Activated naive CD8-positive, alpha-beta T cell treated with anti-CD3 and anti-CD28 coated beads, Interleukin-2, amount 50 U/mL, for 24 hours (primary cell): ENCODE data around the gene LCE3A.
"Not testable (repeated sequence)": the region's sequence is repeated elsewhere in the genome, so short reads cannot be mapped to it uniquely, and the experiment has no call there.

ENCODE experiments used
- ATAC-seq: fragments of 150-1000 bp; cut with Tn5 transposase; one replicate; pipeline ENCODE4 v1.10.0; 2021
- DNase-seq: peaks from one replicate; pipeline ENCODE4 v3.0.0; 2021
- H3K27ac Mint-ChIP-seq: one replicate; pipeline ENCODE4 v1.8.0; 2021; ENCODE audit warnings: mild to moderate bottlenecking, mixed read lengths
- H3K27me3 Mint-ChIP-seq: one replicate; pipeline ENCODE4 v1.8.0; 2021; ENCODE audit warnings: mixed read lengths
- H3K36me3 Mint-ChIP-seq: one replicate; pipeline ENCODE4 v1.8.0; 2021; ENCODE audit warnings: low read depth, mixed read lengths
- H3K4me1 Mint-ChIP-seq: one replicate; pipeline ENCODE4 v1.8.0; 2021; ENCODE audit warnings: mixed read lengths
- H3K4me3 Mint-ChIP-seq: one replicate; pipeline ENCODE4 v1.8.0; 2021; ENCODE audit warnings: mild to moderate bottlenecking, moderate library complexity, mixed read lengths
- H3K9me3 Mint-ChIP-seq: one replicate; pipeline ENCODE4 v1.8.0; 2021; ENCODE audit warnings: mixed read lengths

The LCE3A gene

GRCh38 chr1:152622803-152623202, at the start of gene LCE3A:
Gene LCE3A (minus strand): TSS chr1:152623103. CDS start chr1:152623103, 0 bp downstream.
- H3K4me1 Mint-ChIP-seq: peaks cover 2% of the 10 kb centered on the region
- peaks cover 25% of the 10 kb centered on the region for H3K27me3 Mint-ChIP-seq
- no peak for ATAC-seq
- peaks cover 11% of the 10 kb centered on the region for H3K9me3 Mint-ChIP-seq
- no peak within 1 kb of the TSS for H3K4me3 Mint-ChIP-seq
- no peak within 1 kb of the TSS for H3K27ac Mint-ChIP-seq
- DNase-seq: no peak
- no peaks in the 10 kb centered on the region for H3K36me3 Mint-ChIP-seq

- no peaks in the 10 kb centered on the region for H3K4me1 Mint-ChIP-seq
- ATAC-seq: no peak
- H3K27ac Mint-ChIP-seq: no peak overlapping the region
- no peak for DNase-seq
- peaks cover 11% of the 10 kb centered on the region for H3K27me3 Mint-ChIP-seq
- no peaks in the 10 kb centered on the region for H3K36me3 Mint-ChIP-seq
- no peaks in the 10 kb centered on the region for H3K9me3 Mint-ChIP-seq
- H3K4me3 Mint-ChIP-seq: no peak overlapping the region
Observed at GRCh38 chr1:152667648-152668047, 44.7 kb upstream of the LCE3A start.

- H3K36me3 Mint-ChIP-seq, H3K4me1 Mint-ChIP-seq, ATAC-seq, H3K27ac Mint-ChIP-seq, H3K9me3 Mint-ChIP-seq, DNase-seq, H3K4me3 Mint-ChIP-seq: not testable (repeated sequence)
- H3K27me3 Mint-ChIP-seq: peaks cover 10% of the 10 kb centered on the region
Observed at GRCh38 chr1:152666171-152666570, 43.3 kb upstream of the LCE3A start.

GRCh38 chr1:152663098-152663497, 40.2 kb upstream of the LCE3A start, which contains the start of gene LCE2D:
Gene LCE2D (plus strand): TSS chr1:152663380. CDS start chr1:152664106, 726 bp downstream.
- no peaks in the 10 kb centered on the region for H3K4me1 Mint-ChIP-seq
- no peak for DNase-seq
- no peaks in the 10 kb centered on the region for H3K9me3 Mint-ChIP-seq
- no peak for ATAC-seq
- H3K27me3 Mint-ChIP-seq: peaks cover 12% of the 10 kb centered on the region
- no peaks in the 10 kb centered on the region for H3K36me3 Mint-ChIP-seq
- no peak within 1 kb of the TSS for H3K4me3 Mint-ChIP-seq
- H3K27ac Mint-ChIP-seq: no peak within 1 kb of the TSS

- Mint-ChIP-seq H3K4me1 (peaks cover 3% of the 10 kb centered on the region), H3K27me3 (peaks cover 10% of the 10 kb centered on the region), H3K9me3 (no peaks in the 10 kb centered on the region), H3K27ac (no peak overlapping the region), H3K4me3 (no peak overlapping the region), H3K36me3 (no peaks in the 10 kb centered on the region)
- DNase-seq: no peak
- ATAC-seq: no peak
Observed at GRCh38 chr1:152658649-152659048, 35.7 kb upstream of the LCE3A start.

GRCh38 chr1:152657677-152658076, 34.8 kb upstream of the LCE3A start:
- H3K4me3 Mint-ChIP-seq: no peak overlapping the region
- DNase-seq (no peak), ATAC-seq (no peak)
- no peak overlapping the region for H3K27ac Mint-ChIP-seq
- H3K4me1 Mint-ChIP-seq: peaks cover 3% of the 10 kb centered on the region
- no peaks in the 10 kb centered on the region for H3K9me3 Mint-ChIP-seq
- peaks cover 10% of the 10 kb centered on the region for H3K27me3 Mint-ChIP-seq
- no peaks in the 10 kb centered on the region for H3K36me3 Mint-ChIP-seq

GRCh38 chr1:152656459-152656858, 33.6 kb upstream of the LCE3A start:
- H3K36me3 Mint-ChIP-seq: no peaks in the 10 kb centered on the region
- no peak for DNase-seq
- no peak overlapping the region for H3K4me3 Mint-ChIP-seq
- no peak for ATAC-seq
- H3K9me3 Mint-ChIP-seq: no peaks in the 10 kb centered on the region
- peaks cover 3% of the 10 kb centered on the region for H3K4me1 Mint-ChIP-seq
- peaks cover 10% of the 10 kb centered on the region for H3K27me3 Mint-ChIP-seq
- no peak overlapping the region for H3K27ac Mint-ChIP-seq

GRCh38 chr1:152654110-152654509, 31.2 kb upstream of the LCE3A start:
- Mint-ChIP-seq H3K27me3 (peaks cover 14% of the 10 kb centered on the region), H3K4me1 (peaks cover 3% of the 10 kb centered on the region), H3K27ac (no peak overlapping the region), H3K36me3 (no peaks in the 10 kb centered on the region), H3K4me3 (no peak overlapping the region), H3K9me3 (no peaks in the 10 kb centered on the region)
- ATAC-seq (no peak), DNase-seq (peak; percentile 62)

GRCh38 chr1:152646656-152647055, 23.8 kb upstream of the LCE3A start:
- ATAC-seq (no peak), DNase-seq (no peak)
- Mint-ChIP-seq H3K27ac (no peak overlapping the region), H3K4me3 (no peak overlapping the region), H3K36me3 (no peaks in the 10 kb centered on the region), H3K4me1 (no peaks in the 10 kb centered on the region), H3K9me3 (no peaks in the 10 kb centered on the region), H3K27me3 (peaks cover 19% of the 10 kb centered on the region)

- H3K9me3 Mint-ChIP-seq: no peaks in the 10 kb centered on the region
- no peak overlapping the region for H3K27ac Mint-ChIP-seq
- DNase-seq (no peak), ATAC-seq (no peak)
- no peak overlapping the region for H3K4me3 Mint-ChIP-seq
- H3K36me3 Mint-ChIP-seq: no peaks in the 10 kb centered on the region
- H3K27me3 Mint-ChIP-seq: peaks cover 17% of the 10 kb centered on the region
- no peaks in the 10 kb centered on the region for H3K4me1 Mint-ChIP-seq
Observed at GRCh38 chr1:152645146-152645545, 22.2 kb upstream of the LCE3A start.

GRCh38 chr1:152643945-152644344, 21.0 kb upstream of the LCE3A start:
- no peaks in the 10 kb centered on the region for H3K36me3 Mint-ChIP-seq
- no peak overlapping the region for H3K27ac Mint-ChIP-seq
- peaks cover 6% of the 10 kb centered on the region for H3K9me3 Mint-ChIP-seq
- no peak for ATAC-seq
- DNase-seq: no peak
- no peaks in the 10 kb centered on the region for H3K4me1 Mint-ChIP-seq
- H3K4me3 Mint-ChIP-seq: no peak overlapping the region
- H3K27me3 Mint-ChIP-seq: peaks cover 14% of the 10 kb centered on the region

GRCh38 chr1:152640351-152640750, 17.4 kb upstream of the LCE3A start:
- no peak for ATAC-seq
- no peak for DNase-seq
- H3K36me3 Mint-ChIP-seq: no peaks in the 10 kb centered on the region
- no peaks in the 10 kb centered on the region for H3K4me1 Mint-ChIP-seq
- peaks cover 7% of the 10 kb centered on the region for H3K9me3 Mint-ChIP-seq
- no peak overlapping the region for H3K27ac Mint-ChIP-seq
- H3K4me3 Mint-ChIP-seq: no peak overlapping the region
- H3K27me3 Mint-ChIP-seq: peaks cover 2% of the 10 kb centered on the region

- Mint-ChIP-seq H3K36me3 (no peaks in the 10 kb centered on the region), H3K9me3 (peaks cover 3% of the 10 kb centered on the region), H3K4me3 (no peak overlapping the region), H3K27ac (no peak overlapping the region), H3K27me3 (peaks cover 21% of the 10 kb centered on the region), H3K4me1 (no peaks in the 10 kb centered on the region)
- ATAC-seq (no peak), DNase-seq (no peak)
Observed at GRCh38 chr1:152630596-152630995, 7.7 kb upstream of the LCE3A start.

GRCh38 chr1:152626744-152627143, 3.8 kb upstream of the LCE3A start:
- H3K27ac Mint-ChIP-seq: no peak overlapping the region
- H3K36me3 Mint-ChIP-seq: no peaks in the 10 kb centered on the region
- no peak for ATAC-seq
- peaks cover 3% of the 10 kb centered on the region for H3K9me3 Mint-ChIP-seq
- no peak overlapping the region for H3K4me3 Mint-ChIP-seq
- no peak for DNase-seq
- H3K4me1 Mint-ChIP-seq: peaks cover 2% of the 10 kb centered on the region
- H3K27me3 Mint-ChIP-seq: peaks cover 33% of the 10 kb centered on the region

GRCh38 chr1:152623203-152623844, 421 bp upstream of the LCE3A start:
- H3K27me3 Mint-ChIP-seq: peaks cover 25% of the 10 kb centered on the region
- peaks cover 10% of the 10 kb centered on the region for H3K9me3 Mint-ChIP-seq
- H3K27ac Mint-ChIP-seq: no peak overlapping the region
- H3K4me3 Mint-ChIP-seq: no peak overlapping the region
- H3K36me3 Mint-ChIP-seq: no peaks in the 10 kb centered on the region
- peak; percentile 32 for DNase-seq
- ATAC-seq: no peak
- peaks cover 2% of the 10 kb centered on the region for H3K4me1 Mint-ChIP-seq

GRCh38 chr1:152621993-152622392, 910 bp downstream of the LCE3A start:
- Mint-ChIP-seq H3K27me3 (peaks cover 20% of the 10 kb centered on the region), H3K4me3 (no peak overlapping the region), H3K4me1 (peaks cover 2% of the 10 kb centered on the region), H3K27ac (no peak overlapping the region), H3K9me3 (peaks cover 16% of the 10 kb centered on the region), H3K36me3 (no peaks in the 10 kb centered on the region)
- ATAC-seq (no peak), DNase-seq (no peak)
